Activated naive CD4-positive, alpha-beta T cell treated with anti-CD3 and anti-CD28 coated beads for 36 hours (primary cell): ENCODE results near the gene TMEM150C. TPM values are rescaled to one million over a fixed set of nuclear protein-coding genes. Genes with fewer than 3 reads are reported as not detected.
A peak's percentile ranks its signal among the peaks of the same experiment; 100 is the strongest.

ENCODE experiments used
- CTCF ChIA-PET: fragments of 350-600 bp; sonication (Branson Sonifier 250); formaldehyde crosslinking; loops from one replicate; lab custom pipeline; 2021; ENCODE audit warnings: antibody characterized with exemption; lab: Charles Lee
- DNase-seq: peaks from one replicate; pipeline ENCODE4 v3.0.0-alpha.2; 2020
- H3K27ac Mint-ChIP-seq: one replicate; pipeline ENCODE4 v1.8.0; 2021; ENCODE audit warnings: mild to moderate bottlenecking, mixed read lengths
- H3K27me3 Mint-ChIP-seq: one replicate; pipeline ENCODE4 v1.8.0; 2021; ENCODE audit warnings: low read depth, mixed read lengths
- H3K36me3 Mint-ChIP-seq: one replicate; pipeline ENCODE4 v1.8.0; 2021; ENCODE audit warnings: low read depth, mixed read lengths
- H3K4me1 Mint-ChIP-seq: one replicate; pipeline ENCODE4 v1.8.0; 2021; ENCODE audit warnings: low read depth, mixed read lengths
- H3K4me3 Mint-ChIP-seq: one replicate; pipeline ENCODE4 v1.8.0; 2021; ENCODE audit warnings: mild to moderate bottlenecking, moderate library complexity, mixed read lengths
- H3K9me3 Mint-ChIP-seq: one replicate; pipeline ENCODE4 v1.8.0; 2021; ENCODE audit warnings: mixed read lengths
- intact Hi-C: fragments of 100-400 bp; cut with micrococcal nuclease; formaldehyde crosslinking; loops from one replicate; pipeline ENCODE4 v1.15.1; 2023
- total RNA-seq, 2 experiments: library from RNA; stranded (reverse); gene quantifications; one replicate each; pipeline ENCODE4 v1.2.3, GENCODE V29; 2021

TMEM150C gene
- total RNA-seq, 2 experiments from 2014 or later, result not detected

- H3K4me3 Mint-ChIP-seq, result no peak overlapping the region
- peaks cover 10% of the 10 kb centered on the region for H3K27me3 Mint-ChIP-seq
- H3K9me3 Mint-ChIP-seq, result no peaks in the 10 kb centered on the region
- no peaks in the 10 kb centered on the region for H3K36me3 Mint-ChIP-seq
- intact Hi-C loops, result no loop called here
- DNase-seq, result no peak
- no peaks in the 10 kb centered on the region for H3K4me1 Mint-ChIP-seq
- H3K27ac Mint-ChIP-seq, result no peak overlapping the region
- CTCF ChIA-PET, result interaction anchor here (1.3 kb wide), 1 partner anchor 9 kb away, joined by 3 read pairs; no protein-coding TSS in a partner anchor
Observed at GRCh38 chr4:82588771-82589270, 27.0 kb upstream of the TMEM150C start.

GRCh38 chr4:82587826-82588540, 26.2 kb upstream of the TMEM150C start:
- CTCF ChIA-PET, result no interaction called here
- H3K9me3 Mint-ChIP-seq, result no peaks in the 10 kb centered on the region
- no peaks in the 10 kb centered on the region for H3K36me3 Mint-ChIP-seq
- no peak overlapping the region for H3K4me3 Mint-ChIP-seq
- peaks cover 5% of the 10 kb centered on the region for H3K27me3 Mint-ChIP-seq
- no peak overlapping the region for H3K27ac Mint-ChIP-seq
- intact Hi-C loops, result no loop called here
- H3K4me1 Mint-ChIP-seq, result no peaks in the 10 kb centered on the region
- DNase-seq, result no peak

DNA sequence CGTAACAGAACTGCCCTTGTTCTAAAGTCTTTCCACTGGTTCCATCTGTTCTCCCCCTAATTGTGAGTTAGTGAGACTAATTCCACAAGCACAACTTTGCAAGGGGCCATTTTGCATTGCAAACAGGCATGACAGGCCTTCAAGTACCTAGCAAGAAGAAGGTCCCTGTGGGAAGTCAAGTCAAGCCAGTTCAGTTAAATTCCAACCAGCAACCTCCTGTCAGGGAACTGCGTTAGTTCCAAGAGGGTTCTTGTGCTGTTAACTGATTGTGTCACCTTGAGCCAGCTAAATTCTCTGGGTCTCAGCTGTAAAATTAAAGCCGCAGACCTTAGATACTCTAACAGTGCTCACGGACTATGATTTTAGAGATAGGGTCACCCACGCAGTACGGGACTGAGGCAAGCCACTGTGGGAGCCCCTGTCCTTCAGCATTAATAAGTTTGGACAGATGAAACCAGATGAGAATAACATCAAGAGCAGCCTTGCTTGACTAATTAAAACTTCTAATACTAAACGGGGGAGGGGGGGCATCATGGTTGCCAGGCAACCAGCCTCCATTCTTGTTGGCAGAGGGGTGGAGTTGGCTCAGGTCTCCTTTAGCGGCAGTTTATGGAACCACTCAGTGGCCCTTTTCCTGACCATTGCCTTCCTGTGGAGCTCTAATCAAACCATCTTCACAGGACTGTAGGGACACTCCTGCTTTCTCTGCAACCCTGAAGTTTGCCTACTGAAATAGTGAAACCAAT, 24.1 kb upstream of the TMEM150C start:
- Mint-ChIP-seq H3K27me3 (no peaks in the 10 kb centered on the region), H3K4me3 (no peak overlapping the region), H3K36me3 (no peaks in the 10 kb centered on the region), H3K9me3 (no peaks in the 10 kb centered on the region), H3K27ac (no peak overlapping the region), H3K4me1 (no peaks in the 10 kb centered on the region)
- no peak for DNase-seq
- CTCF ChIA-PET, result interaction anchor here (0.8 kb wide), 1 partner anchor 9 kb away, joined by 3 read pairs; no protein-coding TSS in a partner anchor
- intact Hi-C loops, result no loop called here

DNA sequence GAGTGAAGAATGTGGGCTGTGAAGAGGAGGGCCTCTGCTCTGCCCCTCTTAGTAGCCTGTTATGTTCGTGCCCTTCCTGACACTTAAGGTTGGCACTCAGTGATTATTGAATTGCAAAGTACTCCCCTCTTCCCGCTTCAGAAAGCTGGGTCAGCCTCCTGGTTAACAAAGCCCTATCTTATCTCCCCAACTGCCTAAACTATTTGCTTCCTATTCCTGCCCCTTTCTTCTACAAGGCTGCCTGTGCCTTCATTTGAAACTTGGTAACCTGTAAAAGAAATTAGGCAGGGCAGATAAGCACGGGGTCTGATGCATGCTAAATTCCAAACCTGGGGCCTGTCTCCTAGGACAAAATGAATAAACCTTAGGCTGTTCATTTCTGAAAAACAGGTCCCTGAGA, 23.1 kb upstream of the TMEM150C start:
- no peaks in the 10 kb centered on the region for H3K9me3 Mint-ChIP-seq
- CTCF ChIA-PET, result interaction anchor here (0.9 kb wide), 1 partner anchor 153 kb away, joined by 3 read pairs; no protein-coding TSS in a partner anchor
- H3K4me1 Mint-ChIP-seq, result no peaks in the 10 kb centered on the region

GRCh38 chr4:82583897-82584587, 22.3 kb upstream of the TMEM150C start:
- Mint-ChIP-seq H3K9me3 (no peaks in the 10 kb centered on the region), H3K4me1 (no peaks in the 10 kb centered on the region), H3K27ac (no peak overlapping the region), H3K27me3 (no peaks in the 10 kb centered on the region), H3K36me3 (no peaks in the 10 kb centered on the region), H3K4me3 (no peak overlapping the region)
- CTCF ChIA-PET, result no interaction called here
- DNase-seq, result no peak
- intact Hi-C loops, result no loop called here

More for the DNA sequence above, 23.1 kb upstream of the TMEM150C start:
- H3K36me3 Mint-ChIP-seq, result no peaks in the 10 kb centered on the region
- H3K27me3 Mint-ChIP-seq, result no peaks in the 10 kb centered on the region
- DNase-seq, result no peak
- no peak overlapping the region for H3K4me3 Mint-ChIP-seq
- H3K27ac Mint-ChIP-seq, result no peak overlapping the region
- intact Hi-C loops, result no loop called here

DNA sequence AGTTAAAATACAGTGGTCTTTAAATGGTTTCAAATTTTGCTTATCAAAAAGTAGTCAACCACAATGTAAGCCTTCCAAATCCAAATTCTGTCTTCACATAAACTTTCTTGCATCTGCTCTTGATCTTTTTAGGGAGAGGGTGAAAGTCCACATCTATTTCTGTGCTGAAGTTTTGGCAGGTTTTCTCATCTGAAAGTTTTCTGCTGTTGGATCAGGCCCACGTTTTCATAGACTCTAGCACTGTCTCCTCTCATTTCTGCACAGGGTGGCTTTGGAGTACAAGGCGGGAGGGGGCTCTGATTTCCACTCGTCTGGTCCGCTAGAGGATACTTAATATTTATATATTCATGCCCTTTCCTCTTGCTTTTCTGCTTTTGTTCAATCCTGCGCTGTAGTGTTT, 18.1 kb upstream of the TMEM150C start:
- Mint-ChIP-seq H3K9me3 (no peaks in the 10 kb centered on the region), H3K27ac (no peak overlapping the region), H3K36me3 (no peaks in the 10 kb centered on the region), H3K4me3 (no peak overlapping the region), H3K27me3 (no peaks in the 10 kb centered on the region), H3K4me1 (no peaks in the 10 kb centered on the region)
- CTCF ChIA-PET, result no interaction called here
- intact Hi-C loops, result no loop called here
- DNase-seq, result no peak

- Mint-ChIP-seq H3K36me3 (no peaks in the 10 kb centered on the region), H3K27me3 (no peaks in the 10 kb centered on the region), H3K27ac (no peak overlapping the region), H3K4me3 (no peak overlapping the region), H3K4me1 (no peaks in the 10 kb centered on the region), H3K9me3 (no peaks in the 10 kb centered on the region)
- DNase-seq, result no peak
- CTCF ChIA-PET, result no interaction called here
- intact Hi-C loops, result no loop called here
Observed at GRCh38 chr4:82578935-82579334, 17.1 kb upstream of the TMEM150C start.

- CTCF ChIA-PET, result interaction anchor here (1.1 kb wide), 1 partner anchor 9 kb away, joined by 3 read pairs; no protein-coding TSS in a partner anchor
- intact Hi-C loops, result no loop called here
- H3K4me3 Mint-ChIP-seq, result no peak overlapping the region
- H3K36me3 Mint-ChIP-seq, result no peaks in the 10 kb centered on the region
- H3K27ac Mint-ChIP-seq, result no peak overlapping the region
- DNase-seq, result no peak
- no peaks in the 10 kb centered on the region for H3K9me3 Mint-ChIP-seq
- no peaks in the 10 kb centered on the region for H3K27me3 Mint-ChIP-seq
- H3K4me1 Mint-ChIP-seq, result no peaks in the 10 kb centered on the region
Observed at GRCh38 chr4:82577451-82577850, 15.7 kb upstream of the TMEM150C start.

DNA sequence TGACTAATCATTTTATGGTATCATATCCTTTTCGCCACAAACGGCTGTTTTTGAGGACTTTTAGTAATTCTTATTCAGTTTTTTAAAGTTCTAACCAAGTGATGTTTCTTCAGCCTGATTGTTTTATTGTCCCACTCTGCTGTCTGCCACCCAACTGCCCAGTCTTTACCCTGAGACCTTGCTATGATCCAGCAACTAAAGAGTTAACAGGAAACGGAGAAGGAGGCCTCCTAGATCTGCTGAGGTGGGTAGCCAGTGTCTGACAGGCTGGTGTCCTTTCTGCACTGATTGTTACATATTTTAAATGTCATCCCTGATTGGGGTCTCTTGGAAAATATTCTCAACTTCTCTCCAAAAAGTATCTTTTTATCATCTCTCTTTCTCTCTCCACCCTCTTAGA, 7.9 kb upstream of the TMEM150C start:
- no peaks in the 10 kb centered on the region for H3K36me3 Mint-ChIP-seq

GRCh38 chr4:82569076-82569475, 7.3 kb upstream of the TMEM150C start:
- CTCF ChIA-PET, result no interaction called here
- H3K36me3 Mint-ChIP-seq, result no peaks in the 10 kb centered on the region
- no peaks in the 10 kb centered on the region for H3K9me3 Mint-ChIP-seq
- DNase-seq, result no peak
- no peak overlapping the region for H3K27ac Mint-ChIP-seq
- H3K4me1 Mint-ChIP-seq, result no peaks in the 10 kb centered on the region
- H3K4me3 Mint-ChIP-seq, result no peak overlapping the region
- intact Hi-C loops, result no loop called here
- H3K27me3 Mint-ChIP-seq, result peaks cover 13% of the 10 kb centered on the region

More for the DNA sequence above, 7.9 kb upstream of the TMEM150C start:
- CTCF ChIA-PET, result interaction anchor here (0.6 kb wide), 2 partner anchors 206 to 230 kb away, joined by 3 to 5 read pairs; no protein-coding TSS in a partner anchor
- no peak overlapping the region for H3K4me3 Mint-ChIP-seq
- peaks cover 12% of the 10 kb centered on the region for H3K27me3 Mint-ChIP-seq
- intact Hi-C loops, result no loop called here
- DNase-seq, result no peak
- no peaks in the 10 kb centered on the region for H3K9me3 Mint-ChIP-seq
- H3K27ac Mint-ChIP-seq, result no peak overlapping the region
- no peaks in the 10 kb centered on the region for H3K4me1 Mint-ChIP-seq

DNA sequence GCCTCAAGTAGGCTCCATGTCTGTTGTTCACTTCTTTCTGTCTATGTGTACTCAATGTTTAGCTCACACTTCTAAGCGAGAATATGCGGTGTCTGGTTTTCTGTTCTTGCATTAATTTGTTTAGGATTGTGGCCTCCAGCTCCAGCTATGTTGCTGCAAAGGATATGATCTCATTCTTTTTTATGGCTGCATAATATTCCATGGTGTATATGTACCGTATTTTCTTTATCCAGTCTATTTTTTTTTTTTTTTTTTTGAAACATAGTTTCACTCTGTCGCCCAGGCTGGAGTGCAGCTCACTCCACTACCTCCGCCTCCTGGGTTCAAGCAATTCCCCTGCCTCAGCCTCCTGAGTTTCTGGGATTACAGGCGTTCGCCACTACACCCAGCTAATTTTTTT, 5.7 kb upstream of the TMEM150C start:
- peaks cover 25% of the 10 kb centered on the region for H3K27me3 Mint-ChIP-seq
- no peak for DNase-seq
- CTCF ChIA-PET, result interaction anchor here (0.7 kb wide), 1 partner anchor 96 kb away, joined by 3 read pairs; no protein-coding TSS in a partner anchor
- no peak overlapping the region for H3K27ac Mint-ChIP-seq
- H3K9me3 Mint-ChIP-seq, result no peaks in the 10 kb centered on the region
- no peak overlapping the region for H3K4me3 Mint-ChIP-seq
- intact Hi-C loops, result no loop called here
- H3K36me3 Mint-ChIP-seq, result no peaks in the 10 kb centered on the region
- peaks cover 1% of the 10 kb centered on the region for H3K4me1 Mint-ChIP-seq

DNA sequence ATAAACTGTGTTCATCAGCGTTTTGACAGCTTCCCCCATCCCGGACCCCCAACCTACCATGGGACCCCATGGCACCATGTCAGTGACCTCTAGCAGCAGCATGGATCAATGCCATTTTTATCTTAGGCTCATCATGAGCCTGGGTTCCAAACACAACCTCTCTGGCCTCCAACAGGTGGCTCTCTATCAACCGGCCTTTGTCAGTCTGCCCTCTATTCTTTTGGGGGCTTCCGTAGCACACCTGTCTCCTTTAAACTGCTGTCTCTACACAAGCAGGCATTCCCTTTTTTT, 721 bp upstream of the TMEM150C start:
- Mint-ChIP-seq H3K27ac (no peak overlapping the region), H3K4me1 (peaks cover 11% of the 10 kb centered on the region), H3K36me3 (no peaks in the 10 kb centered on the region), H3K27me3 (peaks cover 49% of the 10 kb centered on the region), H3K9me3 (no peaks in the 10 kb centered on the region), H3K4me3 (peak overlapping the region; percentile 66)
- DNase-seq, result no peak
- CTCF ChIA-PET, result no interaction called here
- intact Hi-C loops, result no loop called here
